Stimulated activated CD4-positive, alpha-beta T cell treated with anti-CD3 and anti-CD28 coated beads, Interleukin-1b, Interleukin-23, amount 100 ng/mL, for 1 hour (primary cell): ENCODE measurements around the gene RNF25.
"Not testable (repeated sequence)": the region's sequence is repeated elsewhere in the genome, so short reads cannot be mapped to it uniquely, and the experiment has no call there.

Experiments used
- DNase-seq, 2 donors: peaks; one replicate each; pipeline ENCODE4 v3.0.0-alpha.2; 2020; ENCODE audit warnings: low read depth in 2 of 2

The RNF25 gene

GRCh38 chr2:218671654-218672566, at the start of gene RNF25, which contains the start of gene STK36:
TSS of gene RNF25 (minus strand) at chr2:218672002. CDS start at chr2:218671970, 32 bp downstream.
TSS of gene STK36 (plus strand) at chr2:218672086. CDS start at chr2:218672830, 744 bp downstream.
- DNase-seq, result peak; percentile 32 to 55

GRCh38 chr2:218721488-218721887, 49.7 kb upstream of the RNF25 start:
- DNase-seq, result no peak

GRCh38 chr2:218720048-218721041, 48.5 kb upstream of the RNF25 start:
- DNase-seq, result no peak

- no peak for DNase-seq
Measured at GRCh38 chr2:218719457-218719856, 47.7 kb upstream of the RNF25 start.

- DNase-seq, result no peak
Measured at GRCh38 chr2:218718058-218718457, 46.3 kb upstream of the RNF25 start.

GRCh38 chr2:218717262-218717661, 45.5 kb upstream of the RNF25 start:
- no peak for DNase-seq

- no peak for DNase-seq
Measured at GRCh38 chr2:218716070-218716469, 44.3 kb upstream of the RNF25 start.

GRCh38 chr2:218713922-218714321, 42.1 kb upstream of the RNF25 start:
- DNase-seq, result no peak

- DNase-seq, result no peak
Measured at GRCh38 chr2:218711550-218711929, 39.7 kb upstream of the RNF25 start.

GRCh38 chr2:218710687-218711549, 39.1 kb upstream of the RNF25 start, which contains the start of gene TTLL4:
TSS of gene TTLL4 (plus strand) at chr2:218710835. CDS start at chr2:218737677, 26,842 bp downstream.
- DNase-seq, result peak; percentile 95 to 98

GRCh38 chr2:218710334-218710686, 38.5 kb upstream of the RNF25 start:
- no peak for DNase-seq

GRCh38 chr2:218709908-218710307, 38.1 kb upstream of the RNF25 start:
- DNase-seq, result no peak

GRCh38 chr2:218708086-218708485, 36.3 kb upstream of the RNF25 start:
- no peak for DNase-seq

GRCh38 chr2:218703341-218703740, 31.5 kb upstream of the RNF25 start:
- no peak for DNase-seq

- DNase-seq, result no peak
Measured at GRCh38 chr2:218701806-218702205, 30.0 kb upstream of the RNF25 start.

- no peak for DNase-seq
Measured at GRCh38 chr2:218698885-218699284, 27.1 kb upstream of the RNF25 start.

- DNase-seq, result no peak
Measured at GRCh38 chr2:218694405-218695145, 22.8 kb upstream of the RNF25 start.

GRCh38 chr2:218691234-218691633, 19.4 kb upstream of the RNF25 start:
- DNase-seq, result no peak

- not testable (repeated sequence) for DNase-seq
Measured at GRCh38 chr2:218687400-218688060, 15.7 kb upstream of the RNF25 start.

GRCh38 chr2:218680061-218680460, 8.3 kb upstream of the RNF25 start:
- no peak for DNase-seq
